ENCODE measurements around the gene PIM2. TPM values are rescaled to one million over a fixed set of nuclear protein-coding genes. Genes with fewer than 3 reads are reported as not detected.

The PIM2 gene
- 239 TPM for total RNA-seq

DNA sequence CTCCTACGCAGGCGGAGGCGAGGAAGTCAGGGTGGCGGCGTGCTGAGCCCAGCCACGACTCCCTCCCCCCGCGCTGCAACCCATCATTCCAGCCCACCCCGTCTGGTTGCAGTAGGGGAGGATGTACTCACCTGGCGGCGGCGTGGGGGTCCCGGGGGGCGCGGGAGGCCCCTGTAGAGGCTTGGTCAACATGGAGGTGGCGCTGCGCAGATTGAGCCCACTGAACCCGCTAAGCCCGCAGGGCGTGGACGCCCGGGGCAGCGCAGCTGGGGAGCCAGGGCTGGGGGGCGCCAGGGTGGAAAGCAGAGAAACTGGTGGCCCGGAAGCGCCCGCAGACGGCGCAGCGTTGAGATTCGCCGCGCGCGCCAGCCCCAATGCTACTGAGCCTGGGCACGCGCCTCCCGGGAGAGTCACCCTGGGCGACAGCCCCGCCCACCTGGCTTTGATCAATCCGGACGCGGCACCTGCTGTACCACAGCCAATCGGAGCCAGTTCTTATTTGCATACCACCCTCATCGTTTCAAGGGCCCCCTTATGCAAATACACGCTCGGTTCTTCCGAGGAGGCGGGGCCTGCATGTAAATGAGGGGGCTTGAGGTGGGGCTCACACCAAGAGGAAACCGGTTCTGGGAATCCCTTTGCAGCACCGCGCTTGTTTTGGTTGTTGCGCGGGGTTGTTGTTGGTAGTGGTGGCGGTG is at the start of gene PIM2:
Gene PIM2 (minus strand): TSS at position 382 of the 698 bp plus-strand sequence. CDS start 190 bp downstream, at position 192.
- Histone ChIP-seq H3K4me3 (ENCODE audit: low read length) (peak within 1 kb of the TSS; percentile 81), H3K9me3 (ENCODE audit: low read depth, low read length) (no peaks in the 10 kb centered on the region), H3K27me3 (ENCODE audit: insufficient read depth, low read length) (no peaks in the 10 kb centered on the region), H3K4me1 (ENCODE audit: insufficient read depth, low read length) (peaks cover 65% of the 10 kb centered on the region)

- Histone ChIP-seq H3K4me1 (ENCODE audit: insufficient read depth, low read length) (peaks cover 12% of the 10 kb centered on the region), H3K4me3 (ENCODE audit: low read length) (no peak overlapping the region), H3K9me3 (ENCODE audit: low read depth, low read length) (no peaks in the 10 kb centered on the region), H3K27me3 (ENCODE audit: insufficient read depth, low read length) (no peaks in the 10 kb centered on the region)
These were observed 49.6 kb upstream of the PIM2 start for GRCh38 chrX:48968377-48968776.

DNA sequence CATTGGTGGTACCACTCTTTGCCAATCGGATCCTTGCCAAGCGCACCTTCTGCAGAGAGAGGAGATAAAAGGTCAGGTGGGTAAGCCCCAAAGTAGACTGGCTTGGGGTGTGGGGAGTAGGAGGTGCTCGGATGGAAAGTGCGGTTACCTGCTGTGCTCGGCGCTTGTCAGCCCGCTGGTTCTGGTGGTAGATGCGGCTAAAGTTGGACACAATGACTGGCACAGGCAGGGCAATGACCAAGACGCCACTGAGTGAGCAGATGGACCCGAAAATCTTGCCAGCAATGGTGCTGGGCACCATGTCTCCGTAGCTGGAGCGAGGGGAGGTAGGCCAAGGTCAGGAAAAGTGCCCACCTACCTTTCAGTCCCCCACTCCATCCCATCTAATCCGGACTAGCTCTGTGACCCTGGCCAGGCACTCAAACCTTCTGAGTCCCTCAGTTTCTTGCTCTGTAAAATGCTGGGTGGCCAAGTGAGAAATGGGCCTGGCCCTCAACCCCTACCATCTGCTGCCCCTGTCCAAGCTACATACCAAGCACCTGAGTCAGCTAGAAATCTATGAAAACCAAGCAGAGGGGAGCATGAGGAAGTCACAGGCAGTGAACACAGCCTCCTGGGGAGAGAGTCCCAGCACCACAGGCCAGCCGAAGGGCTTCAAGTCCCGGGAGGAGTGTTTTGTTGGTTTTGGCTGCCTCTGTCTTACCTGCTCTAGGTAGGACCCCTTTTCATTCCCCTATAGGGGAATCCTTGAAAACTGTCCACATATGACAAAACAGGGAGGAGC is 48.2 kb upstream of the PIM2 start:
- Histone ChIP-seq H3K9me3 (ENCODE audit: low read depth, low read length) (no peaks in the 10 kb centered on the region), H3K4me1 (ENCODE audit: insufficient read depth, low read length) (peaks cover 8% of the 10 kb centered on the region), H3K4me3 (ENCODE audit: low read length) (no peak overlapping the region), H3K27me3 (ENCODE audit: insufficient read depth, low read length) (no peaks in the 10 kb centered on the region)

DNA sequence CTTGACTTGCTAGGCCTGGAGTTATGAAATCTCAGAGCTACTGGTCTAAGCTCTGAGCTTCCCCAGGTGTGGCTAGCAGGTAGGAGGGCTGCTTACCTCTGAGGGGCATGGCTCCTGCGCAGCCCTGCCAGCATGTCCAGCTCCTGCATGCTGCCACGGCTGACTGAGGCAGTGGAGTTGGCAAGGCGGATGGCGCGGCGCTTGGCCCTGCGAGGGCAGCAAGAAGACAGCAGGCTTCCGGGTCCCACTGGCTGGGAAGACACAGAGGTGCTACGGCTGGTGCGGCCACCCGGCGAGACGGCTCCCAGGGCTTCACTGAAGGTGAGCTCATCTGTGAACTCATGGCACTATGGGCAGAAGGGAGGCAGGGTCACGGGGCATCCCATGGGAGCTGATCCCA is 47.1 kb upstream of the PIM2 start:
- Histone ChIP-seq H3K9me3 (ENCODE audit: low read depth, low read length) (no peaks in the 10 kb centered on the region), H3K27me3 (ENCODE audit: insufficient read depth, low read length) (no peaks in the 10 kb centered on the region), H3K4me3 (ENCODE audit: low read length) (no peak overlapping the region), H3K4me1 (ENCODE audit: insufficient read depth, low read length) (no peaks in the 10 kb centered on the region)

- Histone ChIP-seq H3K9me3 (ENCODE audit: low read depth, low read length) (no peaks in the 10 kb centered on the region), H3K27me3 (ENCODE audit: insufficient read depth, low read length) (no peaks in the 10 kb centered on the region), H3K4me1 (ENCODE audit: insufficient read depth, low read length) (peaks cover 23% of the 10 kb centered on the region), H3K4me3 (ENCODE audit: low read length) (no peak overlapping the region)
These were observed 42.8 kb upstream of the PIM2 start for GRCh38 chrX:48961585-48962091.

DNA sequence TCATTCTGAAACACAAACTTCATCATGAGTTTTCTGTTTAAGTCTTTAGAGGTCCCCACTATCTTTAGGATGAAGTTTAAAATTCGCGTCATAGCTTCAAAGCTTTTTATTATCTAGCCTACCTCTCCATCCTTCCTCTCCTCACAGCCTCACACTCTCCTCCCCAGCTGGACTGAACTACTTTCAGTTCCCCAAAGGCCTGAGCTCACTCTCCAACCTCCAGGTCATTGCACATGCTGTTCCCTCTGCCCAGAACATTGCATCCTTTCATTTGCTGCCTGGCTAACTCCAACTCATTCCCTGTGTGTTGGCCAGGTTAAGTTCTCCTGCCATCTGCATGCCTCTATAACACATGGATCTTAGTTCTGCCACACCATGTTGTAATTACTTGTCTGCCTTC is 41.5 kb upstream of the PIM2 start:
- Histone ChIP-seq H3K27me3 (ENCODE audit: insufficient read depth, low read length) (no peaks in the 10 kb centered on the region), H3K4me1 (ENCODE audit: insufficient read depth, low read length) (peaks cover 36% of the 10 kb centered on the region), H3K9me3 (ENCODE audit: low read depth, low read length) (no peaks in the 10 kb centered on the region), H3K4me3 (ENCODE audit: low read length) (no peak overlapping the region)

DNA sequence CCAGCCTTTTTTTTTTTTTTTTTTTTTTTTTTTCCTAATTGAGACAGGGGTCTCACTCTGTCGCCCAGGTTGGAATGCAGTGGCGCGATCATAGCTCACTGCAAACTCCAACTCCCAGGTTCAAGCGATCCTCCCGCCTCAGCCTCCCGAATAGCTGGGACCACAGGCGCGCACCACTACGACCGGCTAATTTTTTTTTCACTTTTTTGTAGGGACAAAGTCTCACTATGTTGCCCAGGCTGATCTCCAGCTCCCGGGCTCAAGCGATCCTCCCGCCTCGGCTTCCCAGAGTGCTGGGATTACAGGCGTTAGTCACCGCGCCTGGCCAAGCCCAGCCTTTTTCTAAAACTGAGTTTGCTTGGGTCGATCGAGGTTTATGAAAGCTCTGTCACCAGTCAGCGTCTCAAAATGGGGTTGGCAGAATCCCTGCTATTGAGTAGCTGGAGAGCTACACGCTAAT is 39.8 kb upstream of the PIM2 start:
- Histone ChIP-seq H3K4me1 (ENCODE audit: insufficient read depth, low read length) (peaks cover 52% of the 10 kb centered on the region), H3K27me3 (ENCODE audit: insufficient read depth, low read length) (no peaks in the 10 kb centered on the region), H3K9me3 (ENCODE audit: low read depth, low read length) (no peaks in the 10 kb centered on the region), H3K4me3 (ENCODE audit: low read length) (peak overlapping the region; percentile 53)

DNA sequence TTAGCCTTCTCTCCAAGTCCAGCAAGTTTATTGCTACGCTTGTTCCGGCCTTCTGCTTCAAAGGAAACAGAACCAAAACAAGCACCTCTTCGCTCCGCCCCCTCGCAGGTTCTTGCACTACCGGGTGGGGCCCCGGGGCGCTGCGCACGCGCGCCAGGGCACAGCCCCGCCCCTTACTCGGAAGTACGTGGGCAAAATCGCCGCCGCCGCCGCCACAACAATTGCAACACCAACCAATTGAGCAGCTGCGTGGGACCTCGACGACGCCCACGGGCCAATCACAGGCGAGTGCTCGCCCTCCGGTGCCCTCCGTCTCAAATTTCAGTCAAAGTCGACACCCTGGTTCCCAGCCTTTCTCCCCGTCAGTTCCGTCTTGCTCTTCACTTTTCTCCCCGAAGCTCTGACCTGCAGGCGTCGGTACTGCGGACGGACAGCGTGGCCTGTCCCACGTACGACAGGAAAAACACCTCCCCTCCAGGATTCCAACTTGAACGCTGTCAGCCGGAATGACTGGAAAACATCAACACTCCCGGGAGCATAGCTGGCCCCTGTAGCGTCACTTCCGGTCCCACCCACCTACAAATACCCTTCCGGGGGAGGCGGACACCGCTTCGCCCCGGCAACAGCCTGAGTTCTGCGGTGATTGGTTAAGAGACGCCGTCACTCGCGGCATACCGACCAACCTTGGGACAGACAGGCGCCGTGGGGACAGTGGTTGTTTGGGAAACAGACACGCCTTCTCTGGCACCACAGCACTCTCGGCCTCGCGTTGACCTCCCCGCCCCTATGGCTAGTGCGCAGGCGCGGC is 39.2 kb upstream of the PIM2 start:
- H3K4me3 ChIP-seq (ENCODE audit: low read length): peak overlapping the region; percentile 53
- peaks cover 58% of the 10 kb centered on the region for H3K4me1 ChIP-seq (ENCODE audit: insufficient read depth, low read length)
- no peaks in the 10 kb centered on the region for H3K9me3 ChIP-seq (ENCODE audit: low read depth, low read length)
- no peaks in the 10 kb centered on the region for H3K27me3 ChIP-seq (ENCODE audit: insufficient read depth, low read length)

GRCh38 chrX:48957477-48957826 is 38.6 kb upstream of the PIM2 start, which contains the start of gene OTUD5:
Gene OTUD5, minus strand, starts transcription at chrX:48957607. Its CDS starts 37 bp downstream, at chrX:48957570.
- Histone ChIP-seq H3K4me3 (ENCODE audit: low read length) (peak within 1 kb of the TSS; percentile 53), H3K9me3 (ENCODE audit: low read depth, low read length) (no peaks in the 10 kb centered on the region), H3K4me1 (ENCODE audit: insufficient read depth, low read length) (peaks cover 64% of the 10 kb centered on the region), H3K27me3 (ENCODE audit: insufficient read depth, low read length) (no peaks in the 10 kb centered on the region)

- Histone ChIP-seq H3K27me3 (ENCODE audit: insufficient read depth, low read length) (no peaks in the 10 kb centered on the region), H3K4me1 (ENCODE audit: insufficient read depth, low read length) (peaks cover 69% of the 10 kb centered on the region), H3K4me3 (ENCODE audit: low read length) (peak overlapping the region; percentile 53), H3K9me3 (ENCODE audit: low read depth, low read length) (no peaks in the 10 kb centered on the region)
These were observed 38.0 kb upstream of the PIM2 start for GRCh38 chrX:48956728-48957414.

GRCh38 chrX:48948589-48948988 is 29.8 kb upstream of the PIM2 start:
- Histone ChIP-seq H3K4me3 (ENCODE audit: low read length) (no peak overlapping the region), H3K27me3 (ENCODE audit: insufficient read depth, low read length) (no peaks in the 10 kb centered on the region), H3K9me3 (ENCODE audit: low read depth, low read length) (no peaks in the 10 kb centered on the region), H3K4me1 (ENCODE audit: insufficient read depth, low read length) (peaks cover 40% of the 10 kb centered on the region)

DNA sequence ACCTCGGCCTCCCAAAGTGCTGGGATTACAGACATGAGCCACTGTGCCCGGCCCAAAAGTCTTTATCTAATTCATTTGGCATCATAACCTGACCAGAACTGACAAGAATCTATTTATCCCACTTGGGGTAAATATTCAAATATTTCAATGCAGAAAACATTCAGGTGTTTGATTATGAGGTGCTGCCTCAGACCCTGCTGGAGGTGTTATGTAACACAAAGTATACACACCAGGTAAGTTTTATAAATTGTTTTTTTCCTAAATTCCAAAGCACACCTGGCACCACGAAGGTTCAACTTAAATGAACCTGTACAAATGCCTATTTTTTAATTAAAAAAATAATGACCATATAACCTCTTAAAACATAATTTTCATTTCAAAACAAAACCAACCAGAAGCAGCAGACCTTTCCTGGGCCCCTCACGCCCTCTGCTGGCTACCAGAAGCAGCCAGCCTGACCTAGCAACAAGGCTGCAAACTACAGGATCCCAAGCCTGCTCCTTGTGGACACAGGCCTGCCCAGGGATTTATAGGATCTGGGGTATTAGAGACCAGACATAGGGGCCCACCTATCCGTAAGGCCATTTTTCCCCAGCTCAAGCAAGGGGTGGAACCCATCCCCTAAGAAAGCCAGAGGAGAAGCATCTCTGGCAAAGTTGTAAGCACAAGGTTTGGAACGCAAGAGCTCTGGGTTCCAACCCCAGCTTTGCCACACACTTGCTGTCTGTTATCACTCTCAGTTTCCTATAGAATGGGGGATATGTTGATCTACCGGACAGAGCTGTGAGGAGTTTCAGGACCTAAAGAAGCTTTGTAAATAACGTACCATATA is 26.9 kb upstream of the PIM2 start:
- H3K9me3 ChIP-seq (ENCODE audit: low read depth, low read length): no peaks in the 10 kb centered on the region
- H3K27me3 ChIP-seq (ENCODE audit: insufficient read depth, low read length): no peaks in the 10 kb centered on the region
- peaks cover 41% of the 10 kb centered on the region for H3K4me1 ChIP-seq (ENCODE audit: insufficient read depth, low read length)
- H3K4me3 ChIP-seq (ENCODE audit: low read length): no peak overlapping the region

DNA sequence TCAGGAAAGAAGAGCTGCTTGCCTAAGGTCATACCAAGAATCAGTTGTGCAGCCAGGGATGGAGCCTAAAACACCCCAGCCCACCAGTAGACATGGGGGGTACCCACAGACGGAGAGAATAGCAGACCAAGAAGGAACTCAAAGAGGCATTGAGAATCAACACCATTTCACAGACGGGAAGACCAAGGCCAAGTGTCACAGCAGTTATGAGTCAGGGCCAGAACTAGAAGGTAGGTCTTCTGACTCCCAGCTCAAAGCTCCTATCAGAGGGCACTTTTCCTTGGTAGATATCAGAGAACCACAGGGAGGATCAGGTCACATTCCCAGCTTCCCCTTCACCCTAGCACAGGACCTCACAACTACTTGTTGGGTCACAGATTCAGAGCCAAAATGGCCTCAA is 24.1 kb upstream of the PIM2 start:
- Histone ChIP-seq H3K4me1 (ENCODE audit: insufficient read depth, low read length) (peaks cover 69% of the 10 kb centered on the region), H3K27me3 (ENCODE audit: insufficient read depth, low read length) (no peaks in the 10 kb centered on the region), H3K9me3 (ENCODE audit: low read depth, low read length) (no peaks in the 10 kb centered on the region), H3K4me3 (ENCODE audit: low read length) (no peak overlapping the region)
